Superior temporal gyrus (tissue), 1 donor: ENCODE measurements around the gene EXOC7.

Experiments
- DNase-seq: peaks from one replicate; pipeline ENCODE4 v3.0.0-alpha.2; 2016; ENCODE audit errors: extremely low spot score

Gene EXOC7

DNA sequence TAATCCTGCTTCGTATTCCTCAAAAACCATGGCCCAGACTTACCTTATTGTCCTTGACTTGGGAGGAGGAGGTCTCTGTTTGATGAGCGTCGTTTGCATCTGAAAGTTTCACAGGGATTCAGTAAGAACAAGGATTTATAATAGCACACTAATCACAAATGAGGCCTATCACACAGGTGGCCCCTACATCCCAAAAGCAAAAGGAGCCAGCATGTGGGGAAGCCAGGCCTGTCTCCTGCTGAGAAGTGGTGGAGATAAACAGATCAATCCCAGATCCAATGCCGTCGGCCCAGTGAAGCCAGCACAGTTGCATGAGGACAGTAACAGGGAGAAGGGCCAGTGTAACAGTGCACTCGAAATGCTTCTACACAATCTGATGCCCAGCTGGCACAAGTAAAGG, 63.2 kb downstream of the EXOC7 start:
- DNase-seq: no peak

- no peak for DNase-seq
Measured at GRCh38 chr17:76039121-76039520, 64.5 kb downstream of the EXOC7 start.

- no peak for DNase-seq
Measured at GRCh38 chr17:76038050-76038449, 65.5 kb downstream of the EXOC7 start.

- no peak for DNase-seq
Measured at GRCh38 chr17:76036497-76037261, 66.9 kb downstream of the EXOC7 start.

DNA sequence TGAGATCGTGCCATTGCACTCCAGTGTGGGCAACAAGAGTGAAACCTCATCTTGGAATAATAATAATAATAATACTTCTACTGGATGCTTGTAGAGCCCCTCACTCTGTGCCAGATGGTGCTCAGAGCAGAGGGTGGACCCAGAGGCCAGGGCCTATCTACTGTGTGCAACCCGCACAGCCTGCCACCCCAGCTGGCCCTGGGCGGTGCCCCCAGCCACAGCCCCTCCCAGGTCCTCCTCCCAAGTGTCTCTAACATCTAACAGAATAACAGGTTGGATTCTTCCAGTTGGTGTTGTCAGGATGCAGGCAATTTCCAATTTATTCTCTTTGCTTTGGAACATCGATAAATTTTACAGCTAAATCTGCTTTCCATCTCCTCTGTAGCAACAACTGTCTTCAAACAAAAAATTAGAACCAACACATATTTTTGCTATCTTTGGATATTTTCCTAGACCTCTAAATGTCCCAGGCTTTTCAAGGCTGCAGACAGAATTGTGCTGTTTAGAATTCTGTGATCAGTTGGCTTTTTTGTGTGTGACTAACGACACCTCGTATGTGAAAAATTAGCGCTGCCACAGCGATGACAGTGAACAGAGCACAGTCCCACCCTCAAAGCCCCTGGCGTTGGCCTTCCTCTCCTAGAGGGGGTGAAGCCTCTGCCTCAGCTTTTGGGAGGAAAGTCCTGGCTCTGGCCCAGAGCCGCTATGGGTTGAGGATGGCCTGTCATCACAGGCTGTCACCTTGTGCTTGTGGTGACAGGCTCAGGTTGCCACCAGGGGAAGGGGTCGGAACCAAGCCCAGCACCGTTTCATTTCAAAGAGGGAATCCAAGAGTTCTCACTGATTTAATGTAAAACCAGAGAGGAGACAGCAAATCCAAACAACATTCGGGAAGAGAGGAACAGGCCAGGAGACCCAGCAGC, 68.9 kb downstream of the EXOC7 start:
- no peak for DNase-seq

DNA sequence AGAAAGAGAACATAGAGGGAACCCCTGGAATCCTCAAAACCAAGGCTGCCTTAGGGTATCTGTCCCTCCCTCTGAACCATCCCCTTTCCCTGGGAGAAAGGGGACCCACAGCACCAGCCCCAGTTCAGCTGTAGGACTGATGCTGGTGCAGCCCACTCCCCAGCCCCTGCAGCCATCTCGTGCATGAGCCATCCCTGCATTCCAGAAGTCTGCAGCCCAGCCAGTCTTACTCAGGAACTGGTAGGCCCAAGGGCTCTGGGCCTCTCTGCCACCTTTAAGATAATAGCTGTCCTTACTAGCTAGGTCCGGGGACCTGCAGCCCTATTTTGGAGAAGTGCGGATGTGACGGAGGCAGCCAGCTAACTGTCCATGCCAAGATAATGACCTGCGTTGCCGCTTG, 70.4 kb downstream of the EXOC7 start:
- DNase-seq: no peak

GRCh38 chr17:76032780-76033108, 70.8 kb downstream of the EXOC7 start:
- no peak for DNase-seq

- no peak for DNase-seq
Measured at GRCh38 chr17:76032073-76032779, 71.4 kb downstream of the EXOC7 start.
